ENCODE data around the gene RASSF3.

- no peak for TF ChIP-seq CTCF (IDR thresholded peaks at IDR 0.05)
- TF ChIP-seq POLR2A (IDR thresholded peaks at IDR 0.05): no peak
Measured at GRCh38 chr12:64566122-64566521, 44.2 kb upstream of the RASSF3 start.

Data from breast epithelium (tissue), 3 donors.